Activated CD8-positive, alpha-beta memory T cell treated with anti-CD3 and anti-CD28 coated beads for 4 hours (primary cell): ENCODE data around the gene ATP6V0E2.
"Not testable (repeated sequence)": the region's sequence is repeated elsewhere in the genome, so short reads cannot be mapped to it uniquely, and the experiment has no call there.

Experiments
- DNase-seq, 2 donors: peaks; one replicate each; pipeline ENCODE4 v3.0.0-alpha.2; 2020; ENCODE audit warnings: low read depth in 2 of 2

Gene ATP6V0E2

GRCh38 chr7:149873074-149873969 is at the start of gene ATP6V0E2:
Gene ATP6V0E2, plus strand, starts transcription at chr7:149873969. Its CDS starts 97 bp downstream, at chr7:149874066.
- peak; percentile 75 to 88 for DNase-seq

GRCh38 chr7:149824301-149824741 is 49.4 kb upstream of the ATP6V0E2 start:
- DNase-seq = no peak

- DNase-seq = no peak
These were observed 48.8 kb upstream of the ATP6V0E2 start for GRCh38 chr7:149824748-149825566.

GRCh38 chr7:149825567-149826343 is 48.0 kb upstream of the ATP6V0E2 start:
- no peak for DNase-seq

- DNase-seq = no peak
These were observed 47.3 kb upstream of the ATP6V0E2 start for GRCh38 chr7:149826344-149827088.

- no peak for DNase-seq
These were observed 46.4 kb upstream of the ATP6V0E2 start for GRCh38 chr7:149827089-149827981.

- DNase-seq = no peak
These were observed 45.1 kb upstream of the ATP6V0E2 start for GRCh38 chr7:149828357-149829309.

- not testable (repeated sequence) for DNase-seq
These were observed 43.2 kb upstream of the ATP6V0E2 start for GRCh38 chr7:149830527-149830926.

- DNase-seq = no peak
These were observed 42.6 kb upstream of the ATP6V0E2 start for GRCh38 chr7:149830997-149831740.

GRCh38 chr7:149831741-149832219 is 42.0 kb upstream of the ATP6V0E2 start:
- DNase-seq = no peak

- DNase-seq = no peak
These were observed 41.3 kb upstream of the ATP6V0E2 start for GRCh38 chr7:149832332-149833041.

- DNase-seq = no peak
These were observed 40.2 kb upstream of the ATP6V0E2 start for GRCh38 chr7:149833495-149834130.

- DNase-seq = no peak
These were observed 39.2 kb upstream of the ATP6V0E2 start for GRCh38 chr7:149834601-149835000.

GRCh38 chr7:149836434-149836833 is 37.3 kb upstream of the ATP6V0E2 start:
- no peak for DNase-seq

GRCh38 chr7:149837564-149838223 is 36.1 kb upstream of the ATP6V0E2 start:
- DNase-seq = no peak
